NCI-H69 (cell line): ENCODE data around the gene ZNF227.
"Not testable (repeated sequence)": the region's sequence is repeated elsewhere in the genome, so short reads cannot be mapped to it uniquely, and the experiment has no call there.

Experiments used
- DNase-seq: peaks from one replicate; lab custom pipeline; 2025; lab: John Stamatoyannopoulos, UW

The ZNF227 gene

GRCh38 chr19:44252332-44252731 is 40.0 kb downstream of the ZNF227 start:
- not testable (repeated sequence) for DNase-seq

GRCh38 chr19:44253392-44253791 is 41.1 kb downstream of the ZNF227 start:
- not testable (repeated sequence) for DNase-seq

GRCh38 chr19:44254496-44254895 is 42.2 kb downstream of the ZNF227 start:
- no peak for DNase-seq

GRCh38 chr19:44255705-44256411 is 43.5 kb downstream of the ZNF227 start:
- no peak for DNase-seq

- no peak for DNase-seq
Measured at GRCh38 chr19:44258136-44258535, 45.8 kb downstream of the ZNF227 start.

GRCh38 chr19:44258835-44259413 is 46.6 kb downstream of the ZNF227 start:
- DNase-seq, result no peak

GRCh38 chr19:44260343-44260681 is 48.0 kb downstream of the ZNF227 start:
- DNase-seq, result peak; percentile 61

GRCh38 chr19:44260695-44261446 is 48.5 kb downstream of the ZNF227 start:
- DNase-seq, result peak; percentile 7

- DNase-seq, result no peak
Measured at GRCh38 chr19:44277331-44277730, 65.0 kb downstream of the ZNF227 start.

- DNase-seq, result no peak
Measured at GRCh38 chr19:44278181-44278690, 65.9 kb downstream of the ZNF227 start.

- DNase-seq, result no peak
Measured at GRCh38 chr19:44280916-44281315, 68.6 kb downstream of the ZNF227 start.

GRCh38 chr19:44282846-44283245 is 70.5 kb downstream of the ZNF227 start:
- no peak for DNase-seq

GRCh38 chr19:44284968-44285367 is 72.6 kb downstream of the ZNF227 start:
- no peak for DNase-seq
